Measurements from ENCODE around the gene RANBP17.

GRCh38 chr5:171246231-171246630 lies 384.4 kb downstream of the RANBP17 start:
- no peak for TF ChIP-seq CTCF (IDR thresholded peaks at IDR 0.05)
- TF ChIP-seq POLR2A (IDR thresholded peaks at IDR 0.05), result no peak
